Spleen (tissue), 7 donors: ENCODE results near the gene BAIAP2L2.

Source experiments
- CTCF ChIP-seq, 11 experiments: fragments of 200-600 bp in 7 of 11; fragments of 450-650 bp in 4 of 11; sonication (generic) in 4 of 11; IDR thresholded peaks in 8 of 11; conservative IDR thresholded peaks in 3 of 11; 1 replicate in 7 of 11; 2 replicates in 4 of 11; pipeline versions ENCODE4 v1.4.0 to v1.8.0; 2016 to 2021; ENCODE audit warnings: antibody characterized with exemption in 11 of 11, inconsistent platforms in 4 of 11, mild to moderate bottlenecking in 1 of 11
- POLR2AphosphoS5 ChIP-seq, 3 donors: sonication (generic); formaldehyde crosslinking; IDR thresholded peaks; one replicate each; pipeline ENCODE4 v1.5.1; 2017; ENCODE audit warnings: antibody characterized with exemption in 3 of 3
- donor health status: DM: no; HTN: no; CAD: no; lungs with moderate emphysema.
- donor health status: DM: no; HTN: no; CAD: no.
- donor health status: DM: no; HTN: no; CAD: no.

DNA sequence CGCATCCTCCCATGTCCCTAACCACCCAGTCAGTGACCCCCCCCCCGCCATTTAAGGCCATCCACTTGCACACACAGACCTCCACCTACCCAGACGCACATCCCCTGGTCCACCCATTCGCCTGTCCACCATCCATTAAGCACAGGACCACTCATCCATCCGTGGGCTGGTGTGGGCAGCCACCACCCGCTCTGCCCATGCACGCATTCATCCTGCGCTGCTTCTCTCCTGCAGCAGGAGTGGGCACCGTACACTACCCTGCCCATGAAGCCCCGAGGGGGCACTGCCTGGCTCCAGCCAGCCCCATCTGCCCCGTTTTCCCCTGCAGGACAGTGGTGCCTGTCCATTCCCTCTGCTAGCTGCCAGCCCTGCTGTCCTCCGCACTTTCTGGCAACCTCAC, 22.6 kb downstream of the BAIAP2L2 start:
- no peak for TF ChIP-seq CTCF (IDR thresholded peaks at IDR 0.05 in 8 of 11, conservative IDR thresholded peaks at IDR 0.05 in 3 of 11)
- no peak for TF ChIP-seq POLR2AphosphoS5 (IDR thresholded peaks at IDR 0.05)
